Neural progenitor cell (in vitro differentiated cells): ENCODE data around the gene S1PR2. TPM values are rescaled to one million over a fixed set of nuclear protein-coding genes. Genes with fewer than 3 reads are reported as not detected.
A peak's percentile ranks its signal among the peaks of the same experiment; 100 is the strongest.

Experiments used
- DNase-seq: peaks from one replicate; pipeline ENCODE4 v3.0.0-alpha.2; 2016; ENCODE audit warnings: low spot score
- H2AFZ ChIP-seq: fragments of 200-600 bp; sonication (generic); replicated peaks from 2 replicates; pipeline ENCODE4 v1.6.1; 2016; ENCODE audit warnings: antibody characterized with exemption
- H3F3A ChIP-seq: fragments of 200-600 bp; sonication (generic); 2 replicates; pipeline ENCODE4 v1.6.1; 2016; ENCODE audit warnings: antibody characterized with exemption, low read depth
- H3K27ac ChIP-seq: fragments of 200-600 bp; sonication (generic); 2 replicates; pipeline ENCODE4 v1.5.1; 2016; ENCODE audit warnings: mild to moderate bottlenecking
- H3K27me3 ChIP-seq: fragments of 200-600 bp; sonication (generic); 2 replicates; pipeline ENCODE4 v1.6.1; 2016; ENCODE audit warnings: mild to moderate bottlenecking, moderate library complexity
- H3K36me3 ChIP-seq: fragments of 200-600 bp; sonication (generic); 2 replicates; pipeline ENCODE4 v1.5.1; 2016
- H3K4me1 ChIP-seq: fragments of 200-600 bp; sonication (generic); 2 replicates; pipeline ENCODE4 v1.6.1; 2016; ENCODE audit warnings: mixed run types
- H3K4me2 ChIP-seq: fragments of 200-600 bp; sonication (generic); 2 replicates; pipeline ENCODE4 v1.6.1; 2016
- H3K4me3 ChIP-seq: fragments of 200-600 bp; sonication (generic); 2 replicates; pipeline ENCODE4 v1.5.1; 2016
- H3K79me2 ChIP-seq: fragments of 200-600 bp; sonication (generic); 2 replicates; pipeline ENCODE4 v1.6.1; 2016; ENCODE audit warnings: low read depth
- H3K9ac ChIP-seq: fragments of 200-600 bp; sonication (generic); 2 replicates; pipeline ENCODE4 v1.6.1; 2016
- H3K9me3 ChIP-seq: fragments of 200-600 bp; sonication (generic); 2 replicates; pipeline ENCODE4 v1.5.1; 2016; ENCODE audit warnings: low read depth
- H4K20me1 ChIP-seq: fragments of 200-600 bp; sonication (generic); 2 replicates; pipeline ENCODE4 v1.6.1; 2016; ENCODE audit warnings: low read depth
- H3K27ac Mint-ChIP-seq: 3 replicates; pipeline ENCODE4 v1.8.0; 2021; ENCODE audit warnings: mixed read lengths
- H3K27me3 Mint-ChIP-seq: 2 replicates; pipeline ENCODE4 v1.8.0; 2022; ENCODE audit warnings: low read depth, mild to moderate bottlenecking, inconsistent platforms, moderate library complexity, mixed read lengths; ENCODE audit not compliant: insufficient read depth
- H3K36me3 Mint-ChIP-seq: 3 replicates; pipeline ENCODE4 v1.8.0; 2021; ENCODE audit warnings: mixed read lengths
- H3K4me1 Mint-ChIP-seq: 3 replicates; pipeline ENCODE4 v1.8.0; 2021; ENCODE audit warnings: mixed read lengths
- H3K4me3 Mint-ChIP-seq: 3 replicates; pipeline ENCODE4 v1.8.0; 2021; ENCODE audit warnings: mild to moderate bottlenecking, moderate library complexity, mixed read lengths
- H3K9me3 Mint-ChIP-seq: 3 replicates; pipeline ENCODE4 v1.8.0; 2020; ENCODE audit warnings: mixed read lengths
- EZH2 ChIP-seq: fragments of 200-600 bp; sonication (generic); IDR thresholded peaks from 2 replicates; pipeline ENCODE4 v1.6.1; 2017; ENCODE audit warnings: antibody characterized with exemption, mild to moderate bottlenecking, moderate library complexity
- EZH2phosphoT487 ChIP-seq: fragments of 200-600 bp; sonication (generic); IDR thresholded peaks from 2 replicates; pipeline ENCODE4 v1.6.1; 2017; ENCODE audit warnings: antibody characterized with exemption
- total RNA-seq: library from RNA; depleted of rRNA; stranded (reverse); fragments of >200 nt; gene quantifications from 2 replicates; pipeline ENCODE4 v1.2.3, GENCODE V29; 2015; ENCODE audit warnings: low replicate concordance
- TF ChIP-seq, protein P1 (sequence below): fragments of 200-600 bp; sonication (generic); IDR thresholded peaks from 2 replicates; pipeline ENCODE4 v1.5.1; 2017; ENCODE audit warnings: antibody characterized with exemption, mild to moderate bottlenecking

Gene S1PR2
- total RNA-seq, 1 donor from 2014 or later = 8.5 TPM

- peaks cover 2% of the 10 kb centered on the region for H3K36me3 ChIP-seq
- Mint-ChIP-seq H3K9me3 (no peaks in the 10 kb centered on the region), H3K4me1 (no peaks in the 10 kb centered on the region), H3K27me3 (no peaks in the 10 kb centered on the region), H3K27ac (peak overlapping the region; percentile 76), H3K4me3 (peak overlapping the region; percentile 21), H3K36me3 (peaks cover 16% of the 10 kb centered on the region)
- H3K4me1 ChIP-seq = no peaks in the 10 kb centered on the region
- no peak overlapping the region for H3K9ac ChIP-seq
- TF ChIP-seq EZH2 (no peak), EZH2phosphoT487 (no peak)
- TF ChIP-seq, protein P1, sequence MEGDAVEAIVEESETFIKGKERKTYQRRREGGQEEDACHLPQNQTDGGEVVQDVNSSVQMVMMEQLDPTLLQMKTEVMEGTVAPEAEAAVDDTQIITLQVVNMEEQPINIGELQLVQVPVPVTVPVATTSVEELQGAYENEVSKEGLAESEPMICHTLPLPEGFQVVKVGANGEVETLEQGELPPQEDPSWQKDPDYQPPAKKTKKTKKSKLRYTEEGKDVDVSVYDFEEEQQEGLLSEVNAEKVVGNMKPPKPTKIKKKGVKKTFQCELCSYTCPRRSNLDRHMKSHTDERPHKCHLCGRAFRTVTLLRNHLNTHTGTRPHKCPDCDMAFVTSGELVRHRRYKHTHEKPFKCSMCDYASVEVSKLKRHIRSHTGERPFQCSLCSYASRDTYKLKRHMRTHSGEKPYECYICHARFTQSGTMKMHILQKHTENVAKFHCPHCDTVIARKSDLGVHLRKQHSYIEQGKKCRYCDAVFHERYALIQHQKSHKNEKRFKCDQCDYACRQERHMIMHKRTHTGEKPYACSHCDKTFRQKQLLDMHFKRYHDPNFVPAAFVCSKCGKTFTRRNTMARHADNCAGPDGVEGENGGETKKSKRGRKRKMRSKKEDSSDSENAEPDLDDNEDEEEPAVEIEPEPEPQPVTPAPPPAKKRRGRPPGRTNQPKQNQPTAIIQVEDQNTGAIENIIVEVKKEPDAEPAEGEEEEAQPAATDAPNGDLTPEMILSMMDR = no peak
- DNase-seq = no peak
- H3F3A ChIP-seq = no peaks in the 10 kb centered on the region
- peaks cover 70% of the 10 kb centered on the region for H4K20me1 ChIP-seq
- H3K27me3 ChIP-seq = no peaks in the 10 kb centered on the region
- no peak overlapping the region for H3K4me2 ChIP-seq
- no peak overlapping the region for H2AFZ ChIP-seq
- no peak overlapping the region for H3K27ac ChIP-seq
- H3K9me3 ChIP-seq = no peaks in the 10 kb centered on the region
- no peak overlapping the region for H3K4me3 ChIP-seq
- H3K79me2 ChIP-seq = peaks cover 89% of the 10 kb centered on the region
Observed at GRCh38 chr19:10183926-10184325, 47.2 kb downstream of the S1PR2 start.

GRCh38 chr19:10182847-10183246 is 48.3 kb downstream of the S1PR2 start:
- no peaks in the 10 kb centered on the region for H3K4me1 ChIP-seq
- peaks cover 78% of the 10 kb centered on the region for H3K79me2 ChIP-seq
- H3K27me3 Mint-ChIP-seq = no peaks in the 10 kb centered on the region

GRCh38 chr19:10182076-10182475 is 49.1 kb downstream of the S1PR2 start:
- Histone ChIP-seq H3K4me3 (no peak overlapping the region), H3K9ac (no peak overlapping the region), H3F3A (no peaks in the 10 kb centered on the region), H3K27me3 (no peaks in the 10 kb centered on the region), H3K36me3 (peaks cover 2% of the 10 kb centered on the region), H3K4me2 (no peak overlapping the region), H2AFZ (no peak overlapping the region), H4K20me1 (peaks cover 51% of the 10 kb centered on the region), H3K27ac (no peak overlapping the region), H3K79me2 (peaks cover 70% of the 10 kb centered on the region), H3K9me3 (no peaks in the 10 kb centered on the region), H3K4me1 (no peaks in the 10 kb centered on the region)
- no peak overlapping the region for H3K4me3 Mint-ChIP-seq
- H3K36me3 Mint-ChIP-seq = peaks cover 15% of the 10 kb centered on the region
- H3K27ac Mint-ChIP-seq = no peak overlapping the region
- H3K9me3 Mint-ChIP-seq = no peaks in the 10 kb centered on the region
- no peak for DNase-seq
- no peak for TF ChIP-seq EZH2phosphoT487
- TF ChIP-seq, protein P1 = no peak
- no peak for TF ChIP-seq EZH2
- no peaks in the 10 kb centered on the region for H3K4me1 Mint-ChIP-seq
- no peaks in the 10 kb centered on the region for H3K27me3 Mint-ChIP-seq

More at GRCh38 chr19:10182847-10183246, 48.3 kb downstream of the S1PR2 start:
- no peak for DNase-seq
- H3K27ac ChIP-seq = no peak overlapping the region
- H3K9ac ChIP-seq = no peak overlapping the region
- Mint-ChIP-seq H3K36me3 (peaks cover 16% of the 10 kb centered on the region), H3K4me1 (no peaks in the 10 kb centered on the region), H3K4me3 (no peak overlapping the region), H3K9me3 (no peaks in the 10 kb centered on the region), H3K27ac (no peak overlapping the region)
- no peaks in the 10 kb centered on the region for H3K9me3 ChIP-seq
- peaks cover 2% of the 10 kb centered on the region for H3K36me3 ChIP-seq
- no peak overlapping the region for H3K4me3 ChIP-seq
- no peak for TF ChIP-seq EZH2
- TF ChIP-seq, protein P1 = no peak
- no peak for TF ChIP-seq EZH2phosphoT487
- peaks cover 59% of the 10 kb centered on the region for H4K20me1 ChIP-seq
- no peaks in the 10 kb centered on the region for H3F3A ChIP-seq
- no peak overlapping the region for H2AFZ ChIP-seq
- H3K4me2 ChIP-seq = no peak overlapping the region
- H3K27me3 ChIP-seq = no peaks in the 10 kb centered on the region
